Neuronal stem cell (in vitro differentiated cells): ENCODE results near the gene KIF26B.

Experiments
- DNase-seq: peaks from one replicate; pipeline ENCODE4 v3.0.0-alpha.2; 2013; ENCODE audit warnings: low spot score
- H2AFZ ChIP-seq: one replicate; pipeline ENCODE4 v1.6.1; 2013; ENCODE audit warnings: mild to moderate bottlenecking, low read length, inconsistent platforms
- H2AK5ac ChIP-seq: 2 replicates; pipeline ENCODE4 v1.6.1; 2013; ENCODE audit warnings: low read depth, mild to moderate bottlenecking, inconsistent platforms, low read length, moderate library complexity, mixed read lengths
- H2BK120ac ChIP-seq: 2 replicates; pipeline ENCODE4 v1.6.1; 2013; ENCODE audit warnings: low read depth, mild to moderate bottlenecking, inconsistent platforms, low read length, moderate library complexity, mixed read lengths
- H2BK12ac ChIP-seq: one replicate; pipeline ENCODE4 v1.6.1; 2013; ENCODE audit warnings: low read length, inconsistent platforms
- H2BK15ac ChIP-seq: 2 replicates; pipeline ENCODE4 v1.6.1; 2013; ENCODE audit warnings: mild to moderate bottlenecking, low read length, inconsistent platforms, mixed read lengths
- H2BK5ac ChIP-seq: one replicate; pipeline ENCODE4 v1.6.1; 2013; ENCODE audit warnings: inconsistent platforms, mild to moderate bottlenecking, low read length, moderate library complexity
- H3K14ac ChIP-seq: one replicate; pipeline ENCODE4 v1.6.1; 2013; ENCODE audit warnings: low read length, inconsistent platforms
- H3K18ac ChIP-seq: 2 replicates; pipeline ENCODE4 v1.6.1; 2013; ENCODE audit warnings: low read length, inconsistent platforms
- H3K23ac ChIP-seq: 2 replicates; pipeline ENCODE4 v1.6.1; 2013; ENCODE audit warnings: low read depth, mild to moderate bottlenecking, mixed read lengths, low read length, inconsistent platforms; ENCODE audit not compliant: poor library complexity
- H3K27ac ChIP-seq: replicated peaks from 3 replicates; pipeline ENCODE4 v1.5.1; 2013; ENCODE audit warnings: low read length, inconsistent platforms
- H3K27me3 ChIP-seq, 3 experiments: 2 replicates each; pipeline ENCODE4 v1.6.1; 2013; ENCODE audit warnings: low read length in 3 of 3, mild to moderate bottlenecking in 2 of 3, inconsistent platforms in 1 of 3, low read depth in 1 of 3, mixed read lengths in 1 of 3, moderate library complexity in 1 of 3; ENCODE audit not compliant: control insufficient read depth in 3 of 3, insufficient read depth in 3 of 3
- H3K36me3 ChIP-seq, 2 donors: replicated peaks in 1 of 2; 2 replicates each; pipeline ENCODE4 v1.6.1; 2013; ENCODE audit warnings: low read length in 2 of 2; ENCODE audit not compliant: control insufficient read depth in 2 of 2, insufficient read depth in 2 of 2
- H3K4ac ChIP-seq: 2 replicates; pipeline ENCODE4 v1.6.1; 2013; ENCODE audit warnings: inconsistent platforms, mild to moderate bottlenecking, low read length, moderate library complexity
- H3K4me1 ChIP-seq, 2 donors: 1 replicate in 1 of 2; 2 replicates in 1 of 2; pipeline ENCODE4 v1.6.1; 2013; ENCODE audit warnings: low read length in 2 of 2, low read depth in 1 of 2; ENCODE audit not compliant: control insufficient read depth in 2 of 2, insufficient read depth in 1 of 2
- H3K4me2 ChIP-seq: one replicate; pipeline ENCODE4 v1.6.1; 2013; ENCODE audit warnings: mild to moderate bottlenecking, low read length, inconsistent platforms; ENCODE audit not compliant: insufficient read depth, poor library complexity, severe bottlenecking
- H3K4me3 ChIP-seq, 2 donors: 2 replicates each; pipeline ENCODE4 v1.5.1; 2013; ENCODE audit warnings: low read length in 2 of 2, mild to moderate bottlenecking in 2 of 2, inconsistent platforms in 1 of 2, moderate library complexity in 1 of 2
- H3K79me1 ChIP-seq: one replicate; pipeline ENCODE4 v1.6.1; 2013; ENCODE audit warnings: low read depth, mild to moderate bottlenecking, inconsistent platforms, low read length, moderate library complexity
- H3K9ac ChIP-seq: one replicate; pipeline ENCODE4 v1.6.1; 2013; ENCODE audit warnings: mild to moderate bottlenecking, low read depth, low read length, inconsistent platforms; ENCODE audit not compliant: poor library complexity
- H3K9me3 ChIP-seq, 2 donors: replicated peaks in 1 of 2; 2 replicates each; pipeline versions ENCODE3 to v1.6.1; 2013; ENCODE audit warnings: low read length in 2 of 2, mild to moderate bottlenecking in 2 of 2, inconsistent platforms in 1 of 2, low read depth in 1 of 2, mixed read lengths in 1 of 2, moderate library complexity in 1 of 2; ENCODE audit not compliant: control insufficient read depth in 2 of 2, insufficient read depth in 1 of 2
- H4K8ac ChIP-seq: one replicate; pipeline ENCODE4 v1.6.1; 2013; ENCODE audit warnings: low read depth, mild to moderate bottlenecking, inconsistent platforms, low read length, moderate library complexity
- H4K91ac ChIP-seq: one replicate; pipeline ENCODE4 v1.6.1; 2013; ENCODE audit warnings: low read length, low read depth, mild to moderate bottlenecking, inconsistent platforms; ENCODE audit not compliant: poor library complexity
- WGBS, 2 donors: extraction: QIAGEN DNeasy Blood & Tissue Kit; methylation state at CpG; one replicate each; pipeline ENCODE4 v1.1.7; 2013; ENCODE audit warnings: missing lambda C conversion rate in 2 of 2, mixed read lengths in 1 of 2; ENCODE audit not compliant: insufficient read length in 2 of 2, insufficient replicate concordance in 1 of 2; ENCODE audit errors: extremely low coverage in 2 of 2; 5-methylcytosine and 5-hydroxymethylcytosine counted together

The KIF26B gene

DNA sequence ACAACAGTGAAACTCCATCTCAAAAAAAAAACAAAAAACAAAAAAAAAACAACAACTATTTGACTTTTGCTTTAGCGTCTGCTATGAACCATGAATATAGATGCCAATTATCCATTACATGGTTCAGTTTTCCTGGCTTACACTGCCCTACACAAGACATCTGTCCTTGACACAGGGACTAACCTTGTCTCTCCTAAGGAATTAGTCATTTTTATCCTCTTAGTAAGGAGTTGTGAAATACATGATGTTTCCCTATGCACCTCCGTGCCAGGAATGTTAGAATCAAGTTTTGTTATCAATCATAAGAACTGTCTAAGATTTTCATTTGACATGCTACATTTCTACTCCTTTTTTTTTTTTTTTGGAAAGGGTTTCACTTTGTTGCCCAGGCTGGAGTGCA lies 241.8 kb downstream of the KIF26B start:
- Histone ChIP-seq H2AFZ (no peak overlapping the region), H3K4me1 (no peaks in the 10 kb centered on the region)

GRCh38 chr1:245397771-245398170 lies 243.0 kb downstream of the KIF26B start:
- H4K8ac ChIP-seq: no peak overlapping the region
- H3K23ac ChIP-seq: no peak overlapping the region
- H3K4me3 ChIP-seq: no peak overlapping the region
- H3K27me3 ChIP-seq: no peaks in the 10 kb centered on the region
- H3K14ac ChIP-seq: no peak overlapping the region
- H2AK5ac ChIP-seq: no peak overlapping the region
- no peak overlapping the region for H3K4ac ChIP-seq
- H3K9ac ChIP-seq: no peak overlapping the region
- H2BK120ac ChIP-seq: no peak overlapping the region
- DNase-seq: no peak
- H3K9me3 ChIP-seq: no peaks in the 10 kb centered on the region
- no peak overlapping the region for H2BK15ac ChIP-seq
- H3K27ac ChIP-seq: no peak overlapping the region
- H3K79me1 ChIP-seq: no peaks in the 10 kb centered on the region
- H3K36me3 ChIP-seq: no peaks in the 10 kb centered on the region
- no peak overlapping the region for H4K91ac ChIP-seq
- no CpG with 5 or more reads among the region's 3 CpGs for WGBS, 2 donors
- no peak overlapping the region for H3K4me2 ChIP-seq
- H2BK12ac ChIP-seq: no peak overlapping the region
- no peak overlapping the region for H3K18ac ChIP-seq
- H2AFZ ChIP-seq: no peak overlapping the region
- no peak overlapping the region for H2BK5ac ChIP-seq
- peaks cover 0 to 3% of the 10 kb centered on the region in 2 donors for H3K4me1 ChIP-seq

More for the DNA sequence above, 241.8 kb downstream of the KIF26B start:
- no peak overlapping the region for H2BK5ac ChIP-seq
- no peaks in the 10 kb centered on the region for H3K79me1 ChIP-seq
- H3K27ac ChIP-seq: no peak overlapping the region
- no peak overlapping the region for H2BK12ac ChIP-seq
- no peak overlapping the region for H2BK15ac ChIP-seq
- no peak overlapping the region for H3K14ac ChIP-seq
- H3K9ac ChIP-seq: no peak overlapping the region
- no peaks in the 10 kb centered on the region for H3K36me3 ChIP-seq
- no peak overlapping the region for H3K4ac ChIP-seq
- no peak overlapping the region for H3K23ac ChIP-seq
- no peak overlapping the region for H3K18ac ChIP-seq
- H2AK5ac ChIP-seq: no peak overlapping the region
- DNase-seq: no peak
- no peaks in the 10 kb centered on the region for H3K27me3 ChIP-seq
- no peak overlapping the region for H4K91ac ChIP-seq
- no peak overlapping the region for H3K4me2 ChIP-seq
- no CpG with 5 or more reads among the region's 2 CpGs for WGBS, 2 donors
- no peak overlapping the region for H3K4me3 ChIP-seq
- no peak overlapping the region for H4K8ac ChIP-seq
- no peak overlapping the region for H2BK120ac ChIP-seq
- H3K9me3 ChIP-seq: no peaks in the 10 kb centered on the region

DNA sequence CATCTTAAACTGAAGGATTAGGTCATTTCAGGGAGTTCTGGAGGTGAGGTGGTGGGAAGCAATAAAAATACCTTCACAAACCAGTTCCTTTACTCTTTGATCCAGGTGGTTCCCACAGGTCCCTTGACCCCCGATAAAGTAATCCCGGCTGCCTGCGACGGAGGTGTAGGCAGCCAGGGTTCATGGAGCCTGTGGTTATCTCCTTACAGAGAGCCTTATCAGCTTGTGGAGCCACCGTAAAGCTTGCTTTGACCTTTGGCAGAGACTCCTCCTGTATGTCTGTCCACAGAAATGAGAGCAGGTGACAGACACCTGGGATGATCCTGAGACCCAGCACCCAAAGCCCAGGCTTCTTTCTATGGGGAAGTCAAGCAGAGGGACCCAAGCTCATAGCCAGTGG lies 243.4 kb downstream of the KIF26B start:
- Histone ChIP-seq H3K9me3 (no peaks in the 10 kb centered on the region), H3K4ac (no peak overlapping the region), H2BK12ac (no peak overlapping the region), H3K23ac (no peak overlapping the region), H3K18ac (no peak overlapping the region), H3K36me3 (no peaks in the 10 kb centered on the region), H3K4me3 (no peak overlapping the region), H2AFZ (no peak overlapping the region), H3K27me3 (no peaks in the 10 kb centered on the region), H3K4me2 (no peak overlapping the region), H4K91ac (no peak overlapping the region), H3K14ac (no peak overlapping the region), H2BK15ac (no peak overlapping the region), H3K27ac (no peak overlapping the region), H3K9ac (no peak overlapping the region), H3K4me1 (peaks cover 0 to 3% of the 10 kb centered on the region in 2 donors), H2AK5ac (no peak overlapping the region), H2BK120ac (no peak overlapping the region), H2BK5ac (no peak overlapping the region), H4K8ac (no peak overlapping the region), H3K79me1 (no peaks in the 10 kb centered on the region)
- DNase-seq: no peak
- no CpG with 5 or more reads among the region's 5 CpGs for WGBS, 2 donors

DNA sequence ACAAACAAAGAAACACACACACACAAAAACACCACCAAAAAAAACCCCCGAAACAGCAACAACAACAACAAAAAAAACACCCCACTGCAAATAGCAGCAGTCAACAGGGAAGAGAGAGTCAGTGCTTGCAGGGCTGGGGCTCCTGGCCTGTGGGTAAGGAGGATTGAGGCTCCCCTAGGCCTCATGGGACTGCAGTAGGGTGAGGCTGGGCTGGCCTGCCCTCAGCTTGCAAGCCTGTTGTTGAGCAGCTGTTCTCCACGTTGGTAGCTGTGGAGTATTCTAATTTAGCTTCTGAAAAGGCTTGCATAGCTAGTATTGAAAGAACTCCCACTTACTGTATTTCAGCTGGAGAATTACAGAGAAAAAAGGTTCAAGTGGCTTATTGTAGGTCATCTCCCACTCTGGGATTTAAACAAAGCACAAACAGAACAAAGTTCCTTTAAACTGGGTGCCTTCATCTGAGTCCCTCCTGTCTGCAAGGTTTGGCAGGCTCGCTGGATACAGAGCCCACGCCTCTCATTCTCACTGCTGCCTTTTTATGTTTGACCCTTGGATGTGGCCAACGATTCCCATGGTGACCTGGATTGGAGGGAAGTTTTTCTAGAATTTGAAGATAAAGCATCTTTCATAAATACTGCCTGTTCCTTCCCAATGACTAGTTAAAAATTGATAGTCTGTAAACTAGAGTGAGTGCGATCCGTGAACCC lies 247.2 kb downstream of the KIF26B start:
- Histone ChIP-seq H3K9me3 (peaks cover 0 to 4% of the 10 kb centered on the region in 2 donors), H3K14ac (no peak overlapping the region), H3K27ac (no peak overlapping the region), H2AK5ac (no peak overlapping the region), H3K36me3 (no peaks in the 10 kb centered on the region), H2BK5ac (no peak overlapping the region), H4K8ac (no peak overlapping the region), H3K27me3 (no peaks in the 10 kb centered on the region), H2AFZ (peak overlapping the region; percentile 6), H3K4me2 (no peak overlapping the region), H3K4me1 (peaks cover 1 to 14% of the 10 kb centered on the region in 2 donors), H3K18ac (peak overlapping the region; percentile 92), H2BK12ac (peak overlapping the region; percentile 95), H4K91ac (no peak overlapping the region), H3K79me1 (no peaks in the 10 kb centered on the region), H3K23ac (no peak overlapping the region), H2BK15ac (no peak overlapping the region), H3K9ac (no peak overlapping the region), H2BK120ac (no peak overlapping the region), H3K4me3 (no peak overlapping the region), H3K4ac (no peak overlapping the region)
- WGBS, 2 donors: 100% methylated on average over 1 of the region's 7 CpGs; no CpG with 5 or more reads in 1 of the 2 donors
- DNase-seq: no peak
